Activated T-helper 17 cell treated with anti-CD3 and anti-CD28 coated beads, Interleukin-2, amount 50 U/mL, for 72 hours (primary cell): Measurements from ENCODE around the gene USP17L12. TPM values are rescaled to one million over a fixed set of nuclear protein-coding genes. Genes with fewer than 3 reads are reported as not detected.
"Not testable (repeated sequence)": the region's sequence is repeated elsewhere in the genome, so short reads cannot be mapped to it uniquely, and the experiment has no call there.

ENCODE experiments used
- ATAC-seq: fragments of 150-1000 bp; cut with Tn5 transposase; replicated peaks from 2 replicates; pipeline ENCODE4 v1.10.0; 2021; ENCODE audit warnings: mild to moderate bottlenecking, moderate library complexity
- H3K27ac Mint-ChIP-seq: one replicate; pipeline ENCODE4 v1.8.0; 2022; ENCODE audit warnings: mixed read lengths
- H3K27me3 Mint-ChIP-seq: one replicate; pipeline ENCODE4 v1.8.0; 2022; ENCODE audit warnings: mixed read lengths
- H3K36me3 Mint-ChIP-seq: one replicate; pipeline ENCODE4 v1.8.0; 2022; ENCODE audit warnings: low read depth, mild to moderate bottlenecking, mixed read lengths
- H3K4me1 Mint-ChIP-seq: one replicate; pipeline ENCODE4 v1.8.0; 2022; ENCODE audit warnings: mixed read lengths
- H3K4me3 Mint-ChIP-seq: one replicate; pipeline ENCODE4 v1.8.0; 2022; ENCODE audit warnings: mild to moderate bottlenecking, mixed read lengths
- H3K9me3 Mint-ChIP-seq: one replicate; pipeline ENCODE4 v1.8.0; 2022; ENCODE audit warnings: mixed read lengths
- total RNA-seq, 2 donors: library from RNA; stranded (reverse); gene quantifications; one replicate each; pipeline ENCODE4 v1.2.3, GENCODE V29; 2022

The USP17L12 gene
- not detected for total RNA-seq

- H3K9me3 Mint-ChIP-seq: not testable (repeated sequence)
These were observed at the start of gene USP17L12 for GRCh38 chr4:9219852-9220251. Gene USP17L12 (plus strand): TSS chr4:9220152. CDS start chr4:9220152, 0 bp downstream.

GRCh38 chr4:9210357-9210756 lies 9.6 kb upstream of the USP17L12 start, which contains the start of gene USP17L10:
Gene USP17L10 (plus strand): TSS chr4:9210657. CDS start chr4:9210657, 0 bp downstream.
- H3K36me3 Mint-ChIP-seq, H3K27me3 Mint-ChIP-seq, H3K4me1 Mint-ChIP-seq, H3K9me3 Mint-ChIP-seq, H3K4me3 Mint-ChIP-seq, ATAC-seq, H3K27ac Mint-ChIP-seq: not testable (repeated sequence)

More at GRCh38 chr4:9219852-9220251, at the start of gene USP17L12:
- H3K4me1 Mint-ChIP-seq, H3K36me3 Mint-ChIP-seq, H3K27ac Mint-ChIP-seq, ATAC-seq, H3K27me3 Mint-ChIP-seq, H3K4me3 Mint-ChIP-seq: not testable (repeated sequence)

- not testable (repeated sequence) for H3K36me3 Mint-ChIP-seq, H3K27ac Mint-ChIP-seq, ATAC-seq, H3K4me1 Mint-ChIP-seq, H3K9me3 Mint-ChIP-seq, H3K27me3 Mint-ChIP-seq, H3K4me3 Mint-ChIP-seq
These were observed 5.3 kb upstream of the USP17L12 start for GRCh38 chr4:9214701-9215100.

GRCh38 chr4:9215105-9215504 lies 4.8 kb upstream of the USP17L12 start, which contains the start of gene USP17L11:
Gene USP17L11 (plus strand): TSS chr4:9215405. CDS start chr4:9215405, 0 bp downstream.
- not testable (repeated sequence) for H3K9me3 Mint-ChIP-seq, H3K4me3 Mint-ChIP-seq, H3K27me3 Mint-ChIP-seq, H3K27ac Mint-ChIP-seq, H3K4me1 Mint-ChIP-seq, ATAC-seq, H3K36me3 Mint-ChIP-seq

- H3K27me3 Mint-ChIP-seq, ATAC-seq, H3K4me3 Mint-ChIP-seq, H3K36me3 Mint-ChIP-seq, H3K9me3 Mint-ChIP-seq, H3K27ac Mint-ChIP-seq, H3K4me1 Mint-ChIP-seq: not testable (repeated sequence)
These were observed 4.6 kb downstream of the USP17L12 start, which contains the start of gene USP17L13 for GRCh38 chr4:9224596-9224995. Gene USP17L13 (plus strand): TSS chr4:9224896. CDS start chr4:9224896, 0 bp downstream.

GRCh38 chr4:9230249-9230648 lies 10.3 kb downstream of the USP17L12 start:
- ATAC-seq, H3K27me3 Mint-ChIP-seq, H3K4me1 Mint-ChIP-seq, H3K4me3 Mint-ChIP-seq, H3K27ac Mint-ChIP-seq, H3K36me3 Mint-ChIP-seq, H3K9me3 Mint-ChIP-seq: not testable (repeated sequence)

GRCh38 chr4:9234085-9234484 lies 14.1 kb downstream of the USP17L12 start, which contains the start of gene USP17L15:
Gene USP17L15 (plus strand): TSS chr4:9234385. CDS start chr4:9234385, 0 bp downstream.
- not testable (repeated sequence) for H3K36me3 Mint-ChIP-seq, H3K4me1 Mint-ChIP-seq, ATAC-seq, H3K27ac Mint-ChIP-seq, H3K27me3 Mint-ChIP-seq, H3K4me3 Mint-ChIP-seq, H3K9me3 Mint-ChIP-seq

- not testable (repeated sequence) for H3K9me3 Mint-ChIP-seq, H3K4me1 Mint-ChIP-seq, ATAC-seq, H3K27ac Mint-ChIP-seq, H3K36me3 Mint-ChIP-seq, H3K4me3 Mint-ChIP-seq, H3K27me3 Mint-ChIP-seq
These were observed 18.5 kb downstream of the USP17L12 start for GRCh38 chr4:9238461-9238860.

- not testable (repeated sequence) for H3K4me3 Mint-ChIP-seq, ATAC-seq, H3K4me1 Mint-ChIP-seq, H3K9me3 Mint-ChIP-seq, H3K36me3 Mint-ChIP-seq, H3K27me3 Mint-ChIP-seq, H3K27ac Mint-ChIP-seq
These were observed 23.6 kb downstream of the USP17L12 start, which contains the start of gene USP17L17 for GRCh38 chr4:9243579-9243978. Gene USP17L17 (plus strand): TSS chr4:9243879. CDS start chr4:9243879, 0 bp downstream.

- not testable (repeated sequence) for ATAC-seq, H3K4me1 Mint-ChIP-seq, H3K4me3 Mint-ChIP-seq, H3K36me3 Mint-ChIP-seq, H3K9me3 Mint-ChIP-seq, H3K27ac Mint-ChIP-seq, H3K27me3 Mint-ChIP-seq
These were observed 28.2 kb downstream of the USP17L12 start, which contains the start of gene USP17L18 for GRCh38 chr4:9247953-9248680. Gene USP17L18 (plus strand): TSS chr4:9248630. CDS start chr4:9248630, 0 bp downstream.

- not testable (repeated sequence) for H3K4me1 Mint-ChIP-seq, H3K4me3 Mint-ChIP-seq, ATAC-seq, H3K36me3 Mint-ChIP-seq, H3K27ac Mint-ChIP-seq, H3K9me3 Mint-ChIP-seq, H3K27me3 Mint-ChIP-seq
These were observed 33.1 kb downstream of the USP17L12 start, which contains the start of gene USP17L19 for GRCh38 chr4:9253078-9253477. Gene USP17L19 (plus strand): TSS chr4:9253378. CDS start chr4:9253378, 0 bp downstream.

- not testable (repeated sequence) for H3K9me3 Mint-ChIP-seq
These were observed 37.9 kb downstream of the USP17L12 start, which contains the start of gene USP17L20 for GRCh38 chr4:9257824-9258223. Gene USP17L20 (plus strand): TSS chr4:9258124. CDS start chr4:9258124, 0 bp downstream.

GRCh38 chr4:9262572-9262971 lies 42.6 kb downstream of the USP17L12 start, which contains the start of gene USP17L21:
Gene USP17L21 (plus strand): TSS chr4:9262872. CDS start chr4:9262872, 0 bp downstream.
- H3K4me1 Mint-ChIP-seq, ATAC-seq, H3K27me3 Mint-ChIP-seq, H3K27ac Mint-ChIP-seq, H3K36me3 Mint-ChIP-seq, H3K4me3 Mint-ChIP-seq, H3K9me3 Mint-ChIP-seq: not testable (repeated sequence)

More at GRCh38 chr4:9257824-9258223, 37.9 kb downstream of the USP17L12 start, which contains the start of gene USP17L20:
- not testable (repeated sequence) for H3K27ac Mint-ChIP-seq, H3K4me1 Mint-ChIP-seq, ATAC-seq, H3K4me3 Mint-ChIP-seq, H3K36me3 Mint-ChIP-seq, H3K27me3 Mint-ChIP-seq

- ATAC-seq, H3K27ac Mint-ChIP-seq, H3K36me3 Mint-ChIP-seq, H3K27me3 Mint-ChIP-seq, H3K9me3 Mint-ChIP-seq, H3K4me3 Mint-ChIP-seq, H3K4me1 Mint-ChIP-seq: not testable (repeated sequence)
These were observed 47.4 kb downstream of the USP17L12 start, which contains the start of gene USP17L22 for GRCh38 chr4:9267319-9267718. Gene USP17L22 (plus strand): TSS chr4:9267619. CDS start chr4:9267619, 0 bp downstream.
